ENCODE measurements around the gene RRAS. TPM values are rescaled to one million over a fixed set of nuclear protein-coding genes. Genes with fewer than 3 reads are reported as not detected.

Gene RRAS
- total and polyA plus RNA-seq, 7 donors = 22.6 to 57.0 (median 48.4) TPM

- intact Hi-C loops (cut with DNase I) = loop anchor here (2.0 to 10.0 kb wide), 4 partner anchors 37 to 139 kb away; partner anchors contain the start of genes MED25 (in 1 of the 2) and RRAS (in 1 of the 2)
- Histone ChIP-seq H3K4me3 (peak overlapping the region; percentile 95), H3K27ac (peak overlapping the region; percentile 99), H3K36me3 (ENCODE audit: insufficient read depth in 1 of 2, low read depth in 1 of 2) (peaks cover 5 to 28% of the 10 kb centered on the region in 2 donors), H3K27me3 (ENCODE audit: insufficient read depth in 3 of 3, low read length in 2 of 3) (no peaks in the 10 kb centered on the region), H3K9me3 (no peaks in the 10 kb centered on the region), H3K4me1 (peaks cover 36% of the 10 kb centered on the region)
- DNase-seq (peak; percentile 71 to 85), ATAC-seq (no peak)
- peak; percentile 56 for TF ChIP-seq CTCF (IDR thresholded peaks at IDR 0.05)
- 2 to 4% (median 2%) methylated on average over 21 of the region's 21 CpGs for WGBS, 3 donors
These were observed 38.1 kb upstream of the RRAS start for GRCh38 chr19:49677901-49678674.

- intact Hi-C loops (cut with DNase I) = loop anchor here (2.0 to 10.0 kb wide), 4 partner anchors 37 to 140 kb away; partner anchors contain the start of genes MED25 (in 1 of the 2) and RRAS (in 1 of the 2)
- DNase-seq (peak; percentile 59 to 80), ATAC-seq (peak; percentile 15 to 38 (median 22))
- WGBS, 3 donors = 0% methylated on average over 38 to 57 of the region's 57 CpGs
- Histone ChIP-seq H3K4me1 (peaks cover 36% of the 10 kb centered on the region), H3K36me3 (ENCODE audit: insufficient read depth in 1 of 2, low read depth in 1 of 2) (peaks cover 4 to 21% of the 10 kb centered on the region in 2 donors), H3K9me3 (no peaks in the 10 kb centered on the region), H3K27ac (peak within 1 kb of the TSS; percentile 99), H3K4me3 (peak within 1 kb of the TSS; percentile 95), H3K27me3 (ENCODE audit: insufficient read depth in 3 of 3, low read length in 2 of 3) (no peaks in the 10 kb centered on the region)
- TF ChIP-seq CTCF (IDR thresholded peaks at IDR 0.05) = no peak
These were observed 37.4 kb upstream of the RRAS start, which contains the start of gene PRMT1 for GRCh38 chr19:49677231-49677900. Gene PRMT1, plus strand, starts transcription at chr19:49677271. Its CDS starts 10 bp downstream, at chr19:49677281.

DNA sequence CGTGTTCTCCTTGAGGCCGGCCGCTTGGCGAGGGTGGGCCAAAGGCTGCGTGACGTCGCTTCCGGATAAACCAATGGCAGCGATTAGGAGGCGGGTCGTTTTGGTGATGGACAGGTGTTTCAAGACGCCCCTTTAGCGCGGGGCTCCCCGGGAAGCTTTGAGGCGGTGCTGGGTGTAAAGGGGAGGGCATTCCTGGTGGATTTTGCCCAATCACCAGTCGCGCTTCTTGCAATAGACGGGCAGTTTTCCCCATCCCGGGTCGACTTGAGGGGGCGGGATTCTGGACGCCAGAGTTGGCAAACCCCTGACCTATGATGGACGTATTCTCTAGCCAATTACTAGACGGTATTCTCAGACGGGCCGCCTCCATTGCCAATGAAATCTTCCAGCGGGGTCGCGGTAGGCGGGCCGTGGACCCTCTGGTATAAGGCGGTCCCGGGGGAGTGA lies 36.9 kb upstream of the RRAS start:
- no peak for TF ChIP-seq CTCF (IDR thresholded peaks at IDR 0.05)
- WGBS, 3 donors = 0 to 1% (median 0%) methylated on average over 34 of the region's 34 CpGs
- Histone ChIP-seq H3K27ac (peak overlapping the region; percentile 99), H3K4me1 (peaks cover 39% of the 10 kb centered on the region), H3K4me3 (peak overlapping the region; percentile 95), H3K27me3 (ENCODE audit: insufficient read depth in 3 of 3, low read length in 2 of 3) (no peaks in the 10 kb centered on the region), H3K36me3 (ENCODE audit: insufficient read depth in 1 of 2, low read depth in 1 of 2) (peaks cover 0 to 15% of the 10 kb centered on the region in 2 donors), H3K9me3 (no peaks in the 10 kb centered on the region)
- ATAC-seq (peak; percentile 77 to 84 (median 78)), DNase-seq (peak; percentile 99 to 100)
- intact Hi-C loops (cut with DNase I) = loop anchor here (2.0 to 10.0 kb wide), 4 partner anchors 36 to 140 kb away; partner anchors contain the start of genes MED25 (in 1 of the 2) and RRAS (in 1 of the 2)

DNA sequence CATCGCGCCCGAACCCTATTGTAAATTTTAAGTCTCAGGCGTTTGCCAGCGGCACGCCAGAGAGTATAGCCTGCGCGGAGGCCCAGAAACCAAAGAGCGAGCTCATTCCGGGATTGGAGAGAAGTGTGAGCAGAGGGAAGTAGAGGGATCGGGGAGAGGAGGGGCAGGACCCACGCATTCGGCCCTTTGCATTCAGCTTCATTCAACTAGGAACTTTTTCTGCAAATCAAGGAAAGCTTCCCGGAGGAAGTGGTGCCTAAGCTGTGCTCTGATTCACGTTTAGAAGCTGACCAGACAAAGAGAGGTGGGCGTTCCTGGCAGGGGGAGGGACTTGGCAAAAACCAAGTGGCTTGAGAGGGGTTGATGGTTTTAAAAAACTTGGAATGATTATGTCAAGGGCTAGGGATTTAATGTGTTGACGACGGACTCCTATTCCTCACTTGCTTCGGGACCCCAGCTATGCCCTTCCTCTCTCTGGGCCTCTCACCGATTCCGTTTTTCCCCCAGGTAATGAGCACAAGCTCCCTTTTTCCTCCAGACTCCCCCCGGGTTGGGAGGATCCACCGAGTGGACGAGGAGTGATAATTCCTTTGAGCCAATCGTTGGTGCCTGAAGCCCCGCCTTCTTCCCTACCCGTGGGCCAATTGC lies 36.3 kb upstream of the RRAS start:
- intact Hi-C loops (cut with DNase I) = loop anchor here (2.0 to 10.0 kb wide), 4 partner anchors 35 to 141 kb away; partner anchors contain the start of genes MED25 (in 1 of the 2) and RRAS (in 1 of the 2)
- Histone ChIP-seq H3K36me3 (ENCODE audit: insufficient read depth in 1 of 2, low read depth in 1 of 2) (peaks cover 0 to 11% of the 10 kb centered on the region in 2 donors), H3K9me3 (no peaks in the 10 kb centered on the region), H3K4me1 (peaks cover 34% of the 10 kb centered on the region), H3K27me3 (ENCODE audit: insufficient read depth in 3 of 3, low read length in 2 of 3) (no peaks in the 10 kb centered on the region), H3K4me3 (peak overlapping the region; percentile 95), H3K27ac (peak overlapping the region; percentile 99)
- ATAC-seq (peak; percentile 41 to 64 (median 54)), DNase-seq (peak; percentile 87 to 92)
- WGBS, 3 donors = 1 to 2% (median 2%) methylated on average over 27 of the region's 27 CpGs
- TF ChIP-seq CTCF (IDR thresholded peaks at IDR 0.05) = no peak
